A549 (cell line): ENCODE results near the gene SPINK4.

Source experiments
- CTCF ChIP-seq: fragments of >200 bp; sonication (Bioruptor Twin); formaldehyde crosslinking; IDR thresholded peaks from 3 replicates; pipeline ENCODE4 v1.5.1; 2016
- ELK1 ChIP-seq: fragments of 150-350 bp; IDR thresholded peaks from 2 replicates; pipeline ENCODE4 v1.6.1; 2014; ENCODE audit warnings: low read depth, mild to moderate bottlenecking, low read length
- EP300 ChIP-seq, 2 experiments: fragments of >200 bp; sonication (Bioruptor Twin); formaldehyde crosslinking; IDR thresholded peaks; 2 replicates in 1 of 2; 3 replicates in 1 of 2; pipeline ENCODE4 v1.6.1; 2016 to 2017
- GATA3 ChIP-seq: IDR thresholded peaks from 2 replicates; pipeline ENCODE4 v1.6.1; 2012; ENCODE audit warnings: borderline replicate concordance
- PHF8 ChIP-seq: fragments of 200-600 bp; sonication (generic); IDR thresholded peaks from 2 replicates; pipeline ENCODE4 v1.6.1; 2016; ENCODE audit warnings: low read depth, mild to moderate bottlenecking, antibody characterized with exemption, moderate library complexity, borderline replicate concordance
- POLR2A ChIP-seq: IDR thresholded peaks from 2 replicates; pipeline ENCODE4 v1.6.1; 2012; ENCODE audit warnings: mild to moderate bottlenecking, low read length
- POLR2AphosphoS2 ChIP-seq: conservative IDR thresholded peaks from 2 replicates; pipeline ENCODE4 v1.6.1; 2012; ENCODE audit warnings: low read length, improper control_type of control experiment, inconsistent platforms
- TP53 ChIP-seq: fragments of 250-450 bp; sonication (Bioruptor Pico); IDR thresholded peaks from 2 replicates; pipeline ENCODE4 v1.5.0; 2021; ENCODE audit warnings: mild to moderate bottlenecking, moderate library complexity
- USF2 ChIP-seq: fragments of 450-650 bp; IDR thresholded peaks from 2 replicates; pipeline ENCODE4 v1.6.1; 2014; ENCODE audit warnings: antibody characterized with exemption

- TF ChIP-seq CTCF (no peak), TP53 (CRISPR knock-in tag) (no peak), POLR2A (no peak), ELK1 (no peak), GATA3 (no peak), PHF8 (no peak), POLR2AphosphoS2 (no peak), EP300 (IDR thresholded peaks at IDR 0.05) (no peak), USF2 (no peak)
Measured at GRCh38 chr9:33241298-33241697, 1.3 kb downstream of the SPINK4 start.
